Fibroblast of lung (primary cell): Measurements from ENCODE around the gene TTLL3.

Source experiments
- EZH2 ChIP-seq: IDR thresholded peaks from 2 replicates; pipeline ENCODE4 v1.5.1; 2012; ENCODE audit warnings: low read length, control low read depth, mild to moderate bottlenecking; ENCODE audit errors: missing control alignments
- TF ChIP-seq, protein P1 (sequence below), 2 donors: IDR thresholded peaks in 1 of 2; conservative IDR thresholded peaks in 1 of 2; 1 replicate in 1 of 2; 2 replicates in 1 of 2; pipeline ENCODE4 v1.5.1; 2011 to 2012; ENCODE audit warnings: low read length in 2 of 2, control low read depth in 1 of 2, inconsistent platforms in 1 of 2, low read depth in 1 of 2, mild to moderate bottlenecking in 1 of 2

GRCh38 chr3:9792405-9793160 is 17.5 kb upstream of the TTLL3 start, which contains the start of the genes ARPC4 and TADA3:
- no peak for TF ChIP-seq EZH2
- TF ChIP-seq, protein P1, sequence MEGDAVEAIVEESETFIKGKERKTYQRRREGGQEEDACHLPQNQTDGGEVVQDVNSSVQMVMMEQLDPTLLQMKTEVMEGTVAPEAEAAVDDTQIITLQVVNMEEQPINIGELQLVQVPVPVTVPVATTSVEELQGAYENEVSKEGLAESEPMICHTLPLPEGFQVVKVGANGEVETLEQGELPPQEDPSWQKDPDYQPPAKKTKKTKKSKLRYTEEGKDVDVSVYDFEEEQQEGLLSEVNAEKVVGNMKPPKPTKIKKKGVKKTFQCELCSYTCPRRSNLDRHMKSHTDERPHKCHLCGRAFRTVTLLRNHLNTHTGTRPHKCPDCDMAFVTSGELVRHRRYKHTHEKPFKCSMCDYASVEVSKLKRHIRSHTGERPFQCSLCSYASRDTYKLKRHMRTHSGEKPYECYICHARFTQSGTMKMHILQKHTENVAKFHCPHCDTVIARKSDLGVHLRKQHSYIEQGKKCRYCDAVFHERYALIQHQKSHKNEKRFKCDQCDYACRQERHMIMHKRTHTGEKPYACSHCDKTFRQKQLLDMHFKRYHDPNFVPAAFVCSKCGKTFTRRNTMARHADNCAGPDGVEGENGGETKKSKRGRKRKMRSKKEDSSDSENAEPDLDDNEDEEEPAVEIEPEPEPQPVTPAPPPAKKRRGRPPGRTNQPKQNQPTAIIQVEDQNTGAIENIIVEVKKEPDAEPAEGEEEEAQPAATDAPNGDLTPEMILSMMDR (conservative IDR thresholded peaks at IDR 0.05 in 1 of 2, IDR thresholded peaks at IDR 0.05 in 1 of 2; ENCODE audit: low read depth in 1 of 2, low read length in 2 of 2), result no peak
